ENCODE results near the gene AP3D1.

The AP3D1 gene

DNA sequence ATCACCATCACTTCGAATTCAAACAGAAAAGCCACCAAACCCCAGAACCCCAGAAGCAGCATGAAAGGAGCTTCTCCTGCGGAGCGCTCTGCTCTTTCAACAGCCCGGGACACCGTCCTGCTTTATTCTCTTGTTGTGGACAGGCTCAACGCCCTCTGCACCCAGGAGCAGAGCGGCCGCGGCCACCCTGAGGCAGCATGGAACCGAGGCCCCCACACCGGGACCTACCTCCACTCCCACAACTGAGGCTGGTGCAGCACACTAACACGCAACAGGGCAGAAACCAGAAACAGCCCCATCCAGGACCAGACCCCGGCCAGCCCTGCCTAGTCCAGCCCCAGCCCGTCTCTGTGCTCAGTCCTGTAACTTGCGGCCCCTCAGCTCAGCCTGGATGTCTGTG lies 7.2 kb downstream of the AP3D1 start:
- in situ Hi-C loops (cut with MboI; ENCODE audit: low sequenced_read_pairs, unreplicated experiment) = no loop called here
- TF ChIP-seq CTCF (IDR thresholded peaks at IDR 0.05; ENCODE audit: borderline replicate concordance, control extremely low read depth, extremely low read depth, insufficient read depth, missing control alignments) = no peak
- no peak for DNase-seq (ENCODE audit: low spot score)

DNA sequence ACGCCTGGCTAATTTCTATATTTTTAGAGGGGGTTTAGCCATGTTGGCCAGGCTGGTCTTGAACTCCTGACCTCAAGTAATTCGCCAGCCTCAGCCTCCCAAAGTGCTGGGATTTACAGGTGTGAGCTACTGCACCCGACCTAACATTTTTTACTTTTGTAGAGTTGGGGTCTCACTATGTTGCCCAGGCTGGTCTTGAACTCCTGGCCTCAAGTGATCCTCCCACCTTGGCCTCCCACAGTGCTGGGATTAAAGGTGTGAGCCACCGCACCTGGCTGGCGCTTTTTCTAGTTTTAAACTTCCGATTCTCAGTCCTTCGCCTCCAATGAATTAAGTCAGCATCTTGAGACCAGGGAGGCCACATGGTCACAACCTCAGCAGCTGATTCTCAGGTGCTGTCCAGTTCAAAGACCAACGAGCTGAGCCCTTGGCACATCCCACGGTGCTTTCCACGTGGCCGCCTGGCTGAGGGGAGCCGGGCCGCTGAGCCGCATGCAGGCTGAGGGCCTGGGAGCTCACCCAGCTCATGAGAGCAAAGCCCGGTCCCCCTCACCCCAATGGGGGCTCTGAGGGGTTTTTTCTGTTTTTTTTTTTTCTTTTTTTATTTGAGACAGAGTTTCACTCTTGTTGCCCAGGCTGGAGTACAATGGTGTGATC lies 9.1 kb downstream of the AP3D1 start:
- TF ChIP-seq CTCF (IDR thresholded peaks at IDR 0.05; ENCODE audit: borderline replicate concordance, control extremely low read depth, extremely low read depth, insufficient read depth, missing control alignments) = no peak
- in situ Hi-C loops (cut with MboI; ENCODE audit: low sequenced_read_pairs, unreplicated experiment) = no loop called here
- no peak for DNase-seq (ENCODE audit: low spot score)

- in situ Hi-C loops (cut with MboI; ENCODE audit: low sequenced_read_pairs, unreplicated experiment) = no loop called here
- TF ChIP-seq CTCF (IDR thresholded peaks at IDR 0.05; ENCODE audit: borderline replicate concordance, control extremely low read depth, extremely low read depth, insufficient read depth, missing control alignments) = no peak
- no peak for DNase-seq (ENCODE audit: low spot score)
Observed at GRCh38 chr19:2140138-2140569, 11.2 kb downstream of the AP3D1 start.

DNA sequence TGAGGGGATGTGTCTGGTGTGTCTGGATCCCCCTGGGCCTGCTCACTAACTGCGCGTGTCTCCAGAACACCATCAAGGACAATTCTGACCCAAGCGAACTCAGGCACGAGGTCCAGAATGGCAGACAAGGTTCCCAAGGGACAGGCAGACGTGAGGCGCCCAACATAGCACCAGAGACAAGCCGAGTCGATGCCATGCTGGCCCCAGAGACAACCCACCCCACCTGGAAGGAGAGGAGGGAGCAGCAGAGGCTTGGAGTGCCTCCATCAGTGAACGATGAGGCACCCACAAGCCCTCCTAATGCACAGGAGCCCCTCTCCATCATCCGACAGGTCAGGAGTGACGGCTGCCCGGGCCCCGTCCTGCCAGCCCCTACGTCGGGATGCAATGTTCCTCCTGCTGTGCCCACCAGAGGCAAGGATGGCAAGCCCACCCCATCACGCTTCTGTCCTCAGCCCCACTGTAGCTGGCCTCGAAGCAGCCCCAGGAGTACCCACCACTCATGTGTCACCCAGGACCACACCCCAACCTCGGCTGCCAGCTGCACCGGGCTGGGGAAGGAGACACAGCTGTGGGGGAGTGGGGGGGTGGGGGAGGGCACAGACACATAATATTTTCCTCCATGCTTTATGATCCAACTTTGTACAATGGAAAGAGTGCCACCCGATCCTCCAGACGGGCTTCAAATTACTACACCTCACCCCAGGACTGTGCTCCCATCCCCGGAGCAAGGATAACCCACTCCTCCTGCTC lies 11.8 kb downstream of the AP3D1 start:
- DNase-seq (ENCODE audit: low spot score) = no peak
- in situ Hi-C loops (cut with MboI; ENCODE audit: low sequenced_read_pairs, unreplicated experiment) = no loop called here
- no peak for TF ChIP-seq CTCF (IDR thresholded peaks at IDR 0.05; ENCODE audit: borderline replicate concordance, control extremely low read depth, extremely low read depth, insufficient read depth, missing control alignments)

DNA sequence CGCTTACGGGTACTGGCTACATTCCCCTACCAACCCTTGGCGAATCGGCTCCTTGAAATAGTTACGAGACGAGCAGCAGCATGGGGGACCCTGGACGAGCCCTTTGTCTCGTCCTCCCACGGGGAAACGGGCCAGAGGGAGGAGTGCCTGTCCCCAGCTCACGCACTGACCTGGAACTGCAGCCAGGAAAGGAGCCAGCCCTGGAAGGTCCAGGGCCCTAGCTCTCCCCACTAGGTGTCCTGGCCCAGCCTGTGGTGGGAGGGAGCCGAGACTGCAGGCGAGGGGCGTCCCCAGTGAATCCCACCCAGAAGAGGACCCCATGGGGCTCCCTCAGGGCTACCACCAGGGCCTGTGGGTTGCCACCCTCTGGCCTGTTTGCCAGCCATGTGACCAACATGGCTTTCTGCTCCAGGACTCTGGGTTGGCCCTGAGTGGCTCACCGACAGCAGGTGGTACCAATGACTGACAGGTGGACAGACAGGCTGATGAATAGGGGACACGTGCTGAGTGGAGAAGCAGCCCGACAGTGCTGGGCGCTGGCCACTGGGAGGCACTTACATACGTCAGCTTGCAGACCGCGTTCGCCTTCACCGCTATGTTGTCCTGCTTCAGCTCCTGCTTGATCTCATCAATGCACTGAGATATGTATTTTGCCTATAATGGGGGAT lies 13.2 kb downstream of the AP3D1 start:
- in situ Hi-C loops (cut with MboI; ENCODE audit: low sequenced_read_pairs, unreplicated experiment) = no loop called here
- no peak for DNase-seq (ENCODE audit: low spot score)
- no peak for TF ChIP-seq CTCF (IDR thresholded peaks at IDR 0.05; ENCODE audit: borderline replicate concordance, control extremely low read depth, extremely low read depth, insufficient read depth, missing control alignments)

- in situ Hi-C loops (cut with MboI; ENCODE audit: low sequenced_read_pairs, unreplicated experiment) = no loop called here
- DNase-seq (ENCODE audit: low spot score) = no peak
- TF ChIP-seq CTCF (IDR thresholded peaks at IDR 0.05; ENCODE audit: borderline replicate concordance, control extremely low read depth, extremely low read depth, insufficient read depth, missing control alignments) = no peak
Observed at GRCh38 chr19:2136796-2137195, 14.6 kb downstream of the AP3D1 start.

All from GM13976 (cell line).